CD4-positive, alpha-beta T cell treated with Interleukin-21 for 1 hour (primary cell): ENCODE results near the gene CRYBA1.
"Not testable (repeated sequence)": the region's sequence is repeated elsewhere in the genome, so short reads cannot be mapped to it uniquely, and the experiment has no call there.

Source experiments
- DNase-seq: peaks from one replicate; pipeline ENCODE4 v3.0.0-alpha.2; 2020

Gene CRYBA1

DNA sequence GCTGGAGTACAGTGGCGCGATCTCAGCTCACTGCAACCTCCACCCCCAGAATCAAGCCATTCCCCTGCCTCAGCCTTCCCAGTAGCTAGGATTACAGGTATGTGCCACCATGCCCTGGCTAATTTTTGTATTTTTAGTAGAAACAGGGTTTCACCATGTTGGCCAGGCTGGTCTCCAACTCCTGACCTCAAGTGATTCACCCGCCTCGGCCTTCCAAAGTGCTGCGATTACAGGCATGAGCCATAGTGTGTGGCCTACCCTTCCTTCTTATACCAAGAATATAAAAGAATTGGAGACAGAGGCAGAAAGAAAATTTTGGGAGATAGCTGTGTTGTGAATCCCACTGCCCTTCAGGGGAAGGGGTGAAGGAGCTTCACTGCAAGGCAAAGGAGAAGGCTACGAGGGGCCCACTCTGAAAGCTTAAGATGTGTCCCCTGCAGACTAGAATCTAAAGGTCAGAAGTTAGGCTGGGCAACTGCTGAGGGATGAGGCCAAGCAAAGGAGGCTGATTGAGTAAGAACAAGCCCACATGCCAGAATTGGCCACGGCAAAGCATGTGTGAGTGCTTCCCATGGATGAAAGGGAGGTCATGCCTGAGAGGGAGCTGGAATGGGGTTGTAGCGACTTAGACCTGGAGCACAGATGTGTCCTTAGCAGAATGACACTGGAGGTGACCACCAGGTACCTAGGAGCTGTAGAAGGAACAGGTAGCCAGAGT lies 8.4 kb upstream of the CRYBA1 start:
- DNase-seq, result no peak

DNA sequence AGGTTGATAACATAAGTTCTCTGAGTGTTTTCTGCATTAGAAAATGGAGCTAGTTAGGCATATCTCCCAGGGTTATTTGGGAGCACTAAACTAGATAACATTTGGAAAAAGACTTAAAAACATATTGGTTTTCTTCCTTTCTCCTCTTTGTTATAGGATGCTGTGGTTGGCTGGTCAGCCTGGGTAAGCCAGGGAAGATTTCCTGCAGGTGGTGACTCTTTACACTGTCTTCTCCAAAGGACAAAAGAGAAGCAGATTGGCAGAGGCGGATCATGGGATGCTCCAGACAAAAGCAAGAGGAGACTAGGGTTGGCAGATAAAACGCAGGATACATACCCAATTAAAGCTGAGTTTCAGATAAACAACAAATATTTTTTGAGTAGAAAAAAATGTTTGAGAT lies 6.2 kb upstream of the CRYBA1 start:
- no peak for DNase-seq

DNA sequence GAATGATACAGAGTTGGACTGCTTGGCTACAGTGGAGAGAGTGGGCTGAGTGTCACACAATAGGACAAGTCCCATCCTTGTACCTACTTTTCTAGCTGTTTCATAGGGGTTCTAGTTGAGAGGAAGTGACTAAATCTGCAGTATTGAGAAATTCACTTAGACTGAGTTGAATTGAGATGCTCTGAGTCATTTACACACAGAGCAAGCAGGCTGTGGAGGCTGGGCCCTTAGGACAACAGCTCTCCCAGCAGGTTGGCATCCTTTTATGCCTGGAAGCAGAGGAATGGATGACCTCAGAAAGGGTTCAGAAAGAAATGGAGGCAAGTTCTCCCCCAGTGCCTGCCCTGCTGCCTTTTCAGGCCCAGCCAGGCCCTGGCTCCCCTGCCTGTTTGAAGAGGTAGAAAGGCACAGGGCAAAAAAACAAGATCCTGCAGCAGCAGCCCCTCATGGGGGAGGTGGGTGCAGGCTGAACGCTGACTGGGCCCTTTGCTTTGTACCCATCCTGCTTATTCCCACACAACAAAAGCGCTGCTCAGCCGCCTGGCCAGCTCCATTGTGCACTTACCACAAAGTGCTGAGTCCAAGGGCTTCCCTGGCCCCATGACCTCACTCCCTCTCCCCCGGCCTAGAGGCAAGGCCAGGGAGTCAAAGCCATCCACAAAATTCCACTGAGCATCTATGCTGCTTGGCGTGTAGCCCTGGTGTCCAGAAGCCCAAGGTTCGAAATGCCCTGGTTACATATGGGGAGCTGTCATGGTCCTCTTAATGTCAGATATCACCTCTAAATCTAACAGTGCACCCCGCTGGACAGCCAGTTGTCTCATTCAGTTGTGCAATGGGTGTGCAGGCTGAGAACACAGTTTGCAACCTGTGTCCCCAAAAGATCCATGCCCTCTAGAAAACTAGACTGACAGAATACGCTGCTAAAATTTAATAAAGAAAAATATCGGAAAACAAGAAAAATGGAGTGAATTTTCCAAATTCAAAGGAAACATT lies 5.4 kb upstream of the CRYBA1 start:
- no peak for DNase-seq

DNA sequence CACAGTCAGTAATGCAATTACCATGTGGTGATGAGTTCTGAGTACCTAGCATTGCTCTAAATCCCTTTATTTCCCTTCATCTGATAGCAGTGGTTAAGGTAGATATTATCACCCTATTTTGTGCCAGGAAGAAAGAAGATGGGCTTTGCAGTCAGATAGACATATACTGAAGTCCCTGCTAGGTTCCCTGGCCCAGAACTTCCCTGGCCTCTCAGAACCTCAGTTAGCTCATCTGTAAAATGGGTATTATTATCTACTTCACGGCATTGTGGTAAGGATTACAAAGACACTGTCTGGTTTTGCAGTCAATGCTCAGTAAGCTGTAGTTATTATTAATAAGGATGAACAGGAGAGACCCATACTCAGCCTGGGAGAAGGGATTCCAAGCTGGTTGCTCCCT lies 4.6 kb upstream of the CRYBA1 start:
- no peak for DNase-seq

DNA sequence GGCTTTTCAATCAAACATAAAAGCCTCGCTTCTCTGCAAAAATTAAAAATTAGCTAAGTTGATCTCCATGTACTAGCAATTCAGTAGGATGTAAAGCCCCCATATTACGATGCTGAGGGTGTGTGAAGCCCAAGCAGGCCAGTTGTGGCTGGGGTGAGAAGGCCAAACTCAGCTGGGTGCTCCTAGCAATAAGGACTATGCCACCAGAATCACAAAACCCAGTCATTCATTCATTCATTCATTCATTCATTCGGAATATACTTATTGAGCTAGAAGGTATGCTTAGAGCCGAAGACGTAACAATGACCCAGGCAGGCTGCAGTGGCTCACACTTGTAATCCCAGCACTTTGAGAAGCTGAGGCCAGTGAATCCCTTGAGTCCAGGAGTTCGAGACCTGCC lies 3.9 kb upstream of the CRYBA1 start:
- no peak for DNase-seq

DNA sequence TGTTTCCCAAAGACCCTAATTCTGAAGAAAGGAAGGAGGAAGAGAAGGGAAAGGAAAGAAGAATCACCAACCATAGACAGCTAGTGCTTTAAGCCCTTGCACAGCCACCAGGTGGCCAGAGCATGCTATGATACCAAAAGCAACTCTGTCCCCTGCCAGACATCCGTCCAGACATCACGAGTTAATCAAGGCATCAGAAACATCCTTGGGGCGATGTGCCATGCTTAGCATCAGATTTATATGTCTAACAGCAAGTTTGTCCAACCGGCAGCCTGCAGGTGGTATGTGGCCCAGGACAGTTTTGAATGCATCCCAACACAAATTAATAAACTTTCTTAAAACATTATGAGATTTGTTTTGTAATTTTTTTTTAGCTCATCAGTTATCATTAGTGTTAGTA lies 2.9 kb upstream of the CRYBA1 start:
- no peak for DNase-seq

DNA sequence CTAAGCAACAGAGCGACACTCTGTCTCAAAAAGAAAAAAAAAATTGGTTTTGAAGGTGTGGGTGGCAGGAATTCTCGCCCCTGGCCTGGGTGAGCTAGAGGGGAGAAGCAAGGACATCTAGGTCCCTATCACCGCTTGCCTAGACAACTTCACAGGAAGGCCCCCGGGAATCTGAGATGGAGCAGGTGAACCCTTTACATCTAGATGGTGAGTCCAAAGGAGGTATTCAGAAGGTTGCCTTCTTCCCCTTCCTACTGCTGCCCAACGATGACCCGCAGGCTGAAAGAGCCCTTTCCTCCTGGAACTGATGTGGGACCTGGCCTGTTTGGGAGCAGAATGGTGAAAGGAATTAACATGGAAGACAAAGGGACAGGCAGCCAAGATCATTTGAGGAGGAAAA lies 1.3 kb upstream of the CRYBA1 start:
- no peak for DNase-seq

DNA sequence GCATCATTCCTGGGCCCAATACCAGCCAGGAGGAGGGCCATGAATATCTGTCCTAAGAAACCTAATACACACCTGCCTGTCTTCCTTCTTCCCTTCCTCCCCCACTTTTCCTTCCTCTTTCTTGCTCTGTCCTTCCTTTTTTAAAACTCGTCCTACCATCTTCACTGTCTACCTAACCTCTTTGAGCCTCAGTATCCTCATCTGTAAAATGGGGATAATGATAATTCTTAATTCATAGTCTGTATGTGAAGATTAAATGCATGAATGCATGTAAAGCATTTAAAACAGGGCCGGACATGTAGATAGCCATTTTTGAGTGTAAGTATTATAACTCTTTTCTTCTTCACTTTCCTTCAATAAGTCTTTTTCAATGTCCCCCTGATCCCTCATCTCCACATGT lies 560 bp downstream of the CRYBA1 start:
- DNase-seq, result no peak

DNA sequence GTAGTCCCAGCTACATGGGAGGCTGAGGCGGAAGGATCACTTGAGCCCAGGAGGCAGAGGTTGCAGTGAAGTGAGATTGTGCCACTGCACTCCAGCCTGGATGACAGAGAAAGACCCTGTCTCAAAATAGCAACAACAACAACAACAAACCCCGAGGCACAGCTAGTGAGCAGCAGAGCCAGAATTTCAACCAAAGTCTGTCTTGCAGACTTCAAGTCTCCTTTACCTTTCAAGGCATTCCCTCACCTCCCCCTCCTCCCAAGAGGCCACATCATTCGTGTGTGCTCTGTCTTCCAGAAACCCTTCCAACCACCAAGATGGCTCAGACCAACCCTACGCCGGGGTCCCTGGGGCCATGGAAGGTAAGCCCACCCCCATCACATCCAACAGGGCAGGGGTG lies 2.2 kb downstream of the CRYBA1 start:
- DNase-seq, result no peak

DNA sequence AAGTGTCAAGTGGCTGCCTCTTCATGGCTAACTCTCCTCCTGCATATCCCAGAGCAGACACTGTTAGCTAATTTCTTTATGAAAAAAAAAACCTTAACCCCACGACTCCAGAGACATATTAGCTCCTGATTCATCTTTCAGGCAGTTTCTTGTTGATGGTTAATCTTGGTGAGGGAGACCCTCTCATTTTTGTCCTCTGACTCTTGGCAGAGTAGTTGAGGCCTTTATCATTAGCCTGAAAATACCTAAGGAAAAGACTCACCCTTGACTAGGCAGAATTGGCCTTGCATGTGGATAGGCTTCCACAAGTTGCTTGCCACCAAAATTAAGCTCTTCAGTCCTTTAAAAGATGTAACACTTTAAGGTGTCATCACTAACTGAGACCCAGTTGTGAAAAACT lies 4.0 kb downstream of the CRYBA1 start:
- no peak for DNase-seq

DNA sequence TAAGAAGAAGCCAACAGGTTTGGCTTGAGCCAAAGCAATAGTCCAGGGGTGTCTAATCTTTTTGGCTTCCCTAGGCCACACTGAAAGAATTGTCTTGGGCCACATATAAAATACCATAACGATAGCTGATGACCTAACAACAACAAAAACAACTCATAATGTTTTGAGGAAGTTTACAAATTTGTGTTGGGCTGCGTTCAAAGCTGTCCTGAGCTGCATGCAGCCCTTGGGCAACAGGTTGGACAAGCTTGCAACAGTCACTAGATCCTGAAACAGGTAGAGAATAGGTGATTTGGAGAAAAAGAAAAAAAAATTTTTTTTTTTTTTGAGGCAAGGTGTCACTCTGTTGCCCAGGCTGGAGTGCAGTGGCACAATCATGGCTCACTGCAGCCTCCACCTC lies 4.5 kb downstream of the CRYBA1 start:
- DNase-seq, result no peak

DNA sequence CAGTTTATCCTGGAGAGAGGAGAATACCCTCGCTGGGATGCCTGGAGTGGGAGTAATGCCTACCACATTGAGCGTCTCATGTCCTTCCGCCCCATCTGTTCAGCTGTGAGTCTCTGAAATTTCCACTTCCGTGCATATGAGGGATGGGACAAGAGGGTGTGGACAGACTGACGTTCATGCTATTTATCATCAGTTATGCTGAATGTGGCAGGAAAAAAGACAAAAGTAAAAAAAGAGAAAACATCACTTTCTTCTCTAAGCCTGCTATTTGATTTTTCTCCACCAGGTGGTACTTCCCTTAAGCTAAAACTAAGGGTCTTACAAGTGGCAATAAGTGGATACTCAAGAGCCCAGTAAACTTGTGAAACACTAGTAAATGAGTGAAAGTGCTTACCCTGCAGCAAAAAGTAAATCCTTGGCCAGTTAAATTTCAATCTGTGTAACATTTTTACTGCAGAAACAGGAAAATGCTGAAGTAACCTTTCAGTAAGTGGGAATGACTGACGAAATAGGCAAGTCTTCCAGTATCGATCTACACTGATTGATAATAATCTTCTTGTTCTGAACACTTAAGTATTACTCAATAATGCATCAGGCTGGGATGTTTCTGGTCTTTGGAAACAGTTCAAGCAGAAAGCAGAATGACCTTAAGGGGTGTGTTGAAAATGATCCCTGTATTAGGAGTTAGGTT lies 5.6 kb downstream of the CRYBA1 start:
- DNase-seq, result peak; percentile 25

DNA sequence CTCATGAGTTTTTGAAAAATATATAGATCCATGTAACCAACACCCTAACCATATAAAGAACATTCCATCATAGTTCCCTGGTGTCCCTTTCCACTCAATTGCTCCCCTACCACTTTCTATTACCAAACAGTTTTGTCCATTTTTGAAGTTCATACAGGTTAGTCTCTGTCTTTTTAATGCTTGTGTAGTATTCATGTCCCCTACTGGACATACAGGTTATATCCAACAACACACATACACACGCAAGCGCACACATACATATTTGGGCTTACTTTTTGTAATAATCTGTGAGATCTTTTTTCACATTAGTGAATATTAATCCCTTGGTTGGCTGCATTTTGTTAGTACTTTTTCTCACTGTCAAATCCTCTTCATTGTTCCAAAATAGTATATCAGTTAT lies 6.4 kb downstream of the CRYBA1 start:
- no peak for DNase-seq

DNA sequence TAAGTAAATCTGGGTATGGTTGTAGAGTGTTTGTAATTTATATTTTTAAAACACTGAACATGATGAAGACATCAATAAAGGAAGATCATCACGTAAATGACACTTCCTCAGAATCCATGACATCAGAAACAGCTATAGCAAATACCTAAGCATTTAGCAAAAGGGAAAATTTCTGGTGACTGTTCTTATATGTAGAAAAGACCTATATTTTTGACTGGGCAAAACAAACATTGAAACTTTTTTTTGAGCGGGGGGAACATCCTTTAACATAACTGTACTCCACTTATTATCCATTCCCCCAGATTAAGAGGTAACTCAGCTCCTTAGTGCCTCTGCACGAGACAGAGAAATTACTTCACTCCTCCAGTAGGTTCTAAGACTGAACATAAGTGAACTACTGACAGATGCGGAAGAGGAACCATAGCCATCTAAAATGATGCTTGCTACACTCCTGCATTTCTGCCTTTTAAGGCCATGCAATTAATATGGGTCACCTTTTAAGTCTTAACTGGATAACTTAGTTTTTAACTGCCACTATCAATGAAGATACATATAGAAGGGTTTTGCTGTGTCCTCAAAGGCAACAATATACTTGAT lies 9.4 kb downstream of the CRYBA1 start:
- no peak for DNase-seq

DNA sequence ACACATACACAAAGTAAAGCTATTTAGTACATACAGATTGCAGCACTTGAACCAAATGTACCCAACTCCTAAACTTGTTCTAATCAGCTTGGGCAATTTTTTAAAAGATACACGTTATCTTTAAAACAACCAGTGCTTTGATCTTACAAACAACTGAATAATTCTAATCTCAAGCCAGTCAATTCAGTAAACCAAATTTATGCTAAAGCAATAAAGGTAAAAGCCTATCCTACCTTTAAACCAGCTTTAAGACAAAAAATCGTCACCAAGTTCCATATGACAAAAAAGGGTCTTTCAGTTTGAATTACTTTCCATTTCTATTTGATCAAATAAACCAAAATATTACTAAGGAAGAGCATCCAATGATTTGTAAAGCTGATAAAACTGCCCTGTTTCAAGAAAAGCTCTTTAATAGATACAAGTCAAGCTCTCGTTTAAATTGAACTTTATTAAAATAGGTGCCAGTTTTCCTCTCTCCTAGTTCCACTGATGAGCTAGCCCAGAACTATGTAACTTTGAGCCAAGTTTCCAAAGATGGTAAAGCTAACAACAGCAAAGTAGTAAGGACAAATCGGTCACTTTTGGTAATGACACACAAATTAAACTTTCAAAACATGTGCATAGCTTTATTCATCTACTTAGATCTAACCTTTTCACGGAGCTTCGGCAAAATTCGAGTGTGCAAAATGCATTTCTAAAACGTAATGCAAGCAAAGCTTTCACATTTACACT lies 10.2 kb downstream of the CRYBA1 start:
- no peak for DNase-seq

DNA sequence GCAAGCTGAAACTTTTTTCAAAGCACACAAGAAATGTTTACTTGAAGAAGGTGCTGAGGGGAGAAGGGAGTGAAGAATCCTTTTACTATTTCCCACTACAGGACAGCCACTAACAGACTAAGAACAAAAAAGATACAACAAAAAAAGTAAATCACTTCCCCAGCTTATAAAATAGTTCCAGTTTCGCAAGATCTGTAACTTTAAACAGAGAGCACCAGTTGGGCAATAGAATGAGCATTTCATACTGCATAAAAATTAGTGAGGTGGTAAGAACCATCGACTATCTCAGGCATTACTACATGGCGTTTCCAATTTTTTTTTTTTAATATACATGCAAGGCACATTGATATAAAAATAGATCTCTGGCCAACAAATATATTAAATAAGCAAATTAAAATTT lies 11.1 kb downstream of the CRYBA1 start:
- no peak for DNase-seq

DNA sequence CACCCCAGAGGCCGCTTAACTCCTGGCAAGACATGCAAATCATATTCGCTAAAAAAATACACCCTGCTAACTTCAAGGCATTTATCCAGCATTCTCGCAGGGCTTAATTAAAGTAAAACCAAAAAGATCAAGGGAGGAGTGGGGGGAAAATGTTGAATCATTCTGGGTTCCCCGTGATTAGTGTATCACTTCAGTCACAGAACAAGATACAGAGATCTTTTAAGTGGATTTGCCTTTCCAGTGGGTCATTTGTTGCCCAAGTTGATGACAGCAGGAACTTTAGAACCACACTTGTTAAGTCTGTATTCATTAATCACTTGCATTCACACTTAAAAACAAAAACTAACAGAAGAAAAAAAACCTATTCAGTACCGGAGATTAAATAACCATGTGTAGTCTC lies 17.3 kb downstream of the CRYBA1 start:
- DNase-seq, result no peak

DNA sequence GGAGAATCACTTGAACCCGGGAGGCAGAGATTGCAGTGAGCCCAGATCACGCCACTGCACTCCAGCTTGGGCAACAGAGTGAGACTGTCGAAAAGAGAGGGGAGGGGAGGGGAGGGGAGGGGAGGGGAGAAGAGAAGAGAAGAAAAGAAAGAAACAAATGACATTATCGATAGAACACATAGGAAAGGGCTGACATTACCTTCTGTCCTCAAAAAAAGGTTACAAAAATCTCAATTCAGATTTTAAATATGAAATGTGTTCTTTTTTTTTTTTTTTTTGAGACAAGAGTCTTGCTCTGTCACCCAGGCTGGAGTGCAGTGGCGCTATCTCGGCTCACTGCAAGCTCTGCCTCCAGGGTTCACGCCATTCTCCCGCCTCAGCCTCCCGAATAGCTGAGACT lies 25.3 kb downstream of the CRYBA1 start:
- DNase-seq, result not testable (repeated sequence)

DNA sequence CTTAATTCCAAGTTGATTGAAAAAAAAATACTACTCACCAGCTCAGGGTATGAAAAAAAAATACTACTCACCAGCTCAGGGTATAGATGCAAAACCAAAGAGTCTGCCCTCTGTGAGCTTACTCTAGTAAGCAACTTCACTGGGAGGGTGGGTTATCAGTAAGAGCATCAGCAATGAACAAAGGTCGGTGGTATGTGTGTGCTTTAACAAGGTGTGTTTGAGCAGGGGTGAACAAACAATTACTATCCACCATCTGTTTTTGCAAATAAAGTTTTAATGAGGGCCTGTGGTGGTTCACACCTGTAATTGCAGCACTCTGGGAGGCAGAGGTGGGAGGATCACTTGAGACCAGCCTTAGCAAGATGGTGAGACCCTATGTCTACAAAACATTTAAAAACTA lies 27.3 kb downstream of the CRYBA1 start:
- DNase-seq, result no peak

DNA sequence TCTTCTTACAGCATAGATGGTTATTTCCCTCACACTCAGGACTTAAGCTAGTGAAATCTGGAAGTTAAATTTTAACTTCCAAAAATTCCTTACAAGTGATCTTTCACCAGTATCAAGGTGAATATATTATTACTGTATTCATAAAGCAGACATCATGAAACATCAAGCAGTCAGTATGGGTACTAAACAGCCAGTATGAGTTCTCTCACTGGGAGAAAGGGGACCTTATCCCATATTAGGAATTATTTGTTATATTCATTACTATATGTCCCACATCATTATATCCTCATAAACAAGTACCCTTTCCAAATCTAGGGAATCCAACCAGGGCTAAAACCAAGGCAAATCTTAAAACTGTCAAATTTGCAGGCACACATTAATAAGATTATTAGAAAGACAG lies 32.0 kb downstream of the CRYBA1 start:
- DNase-seq, result no peak

DNA sequence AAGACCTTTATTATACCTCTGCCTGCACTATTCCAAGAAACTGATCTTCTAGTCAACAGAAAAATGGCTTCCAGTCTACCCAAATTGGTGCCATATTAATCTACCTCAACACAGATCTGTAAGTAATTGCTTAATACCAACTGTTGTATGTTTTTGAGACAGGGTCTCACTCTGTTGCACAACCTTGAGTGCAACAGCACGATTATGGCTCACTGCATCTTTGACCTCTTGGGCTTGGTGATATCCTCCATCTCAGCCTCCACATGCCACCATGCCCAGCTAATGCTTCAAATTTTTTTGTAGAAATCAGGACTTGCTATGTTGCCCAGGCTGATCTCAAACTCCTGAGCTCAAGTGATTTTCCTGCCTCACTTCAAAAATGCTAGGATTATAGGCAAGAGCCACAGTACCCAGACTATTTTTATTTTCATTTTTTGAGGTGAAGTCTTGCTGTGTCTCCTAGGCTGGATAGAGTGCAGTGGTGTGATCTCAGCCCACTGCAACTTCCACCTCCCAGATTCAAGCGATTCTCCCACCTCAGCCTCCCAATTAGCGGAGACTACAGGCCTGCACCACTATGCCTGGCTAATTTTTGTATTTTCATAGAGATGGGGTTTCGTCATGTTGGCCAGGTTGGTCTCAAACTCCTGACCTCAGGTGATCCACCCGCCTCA lies 32.9 kb downstream of the CRYBA1 start:
- DNase-seq, result no peak

DNA sequence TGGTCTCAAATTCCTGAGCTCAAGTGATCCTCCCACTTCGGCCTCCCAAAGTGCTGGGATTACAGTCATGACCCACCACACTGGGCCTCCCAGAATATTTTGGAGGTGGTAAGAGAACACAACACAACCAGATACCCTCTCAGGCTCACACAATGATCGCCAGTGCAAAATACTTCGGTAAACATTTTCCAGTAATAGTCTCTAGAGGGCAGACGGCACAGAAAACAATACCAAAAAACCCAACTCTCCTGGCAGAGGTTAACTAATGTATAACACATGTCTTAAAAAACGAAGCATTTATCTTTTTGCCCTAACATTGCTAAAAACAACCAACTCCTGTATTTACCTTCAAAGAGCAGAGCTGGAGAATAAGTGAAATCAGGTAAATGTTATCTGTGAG lies 36.8 kb downstream of the CRYBA1 start:
- no peak for DNase-seq
